CD1c-positive myeloid dendritic cell (primary cell): Measurements from ENCODE around the gene BAG1.

ENCODE experiments used
- DNase-seq: peaks from one replicate; pipeline ENCODE4 v3.0.0-alpha.2; 2016; ENCODE audit errors: extremely low spot score

BAG1 gene

GRCh38 chr9:33242609-33243134 lies 21.8 kb downstream of the BAG1 start:
- DNase-seq, result no peak

DNA sequence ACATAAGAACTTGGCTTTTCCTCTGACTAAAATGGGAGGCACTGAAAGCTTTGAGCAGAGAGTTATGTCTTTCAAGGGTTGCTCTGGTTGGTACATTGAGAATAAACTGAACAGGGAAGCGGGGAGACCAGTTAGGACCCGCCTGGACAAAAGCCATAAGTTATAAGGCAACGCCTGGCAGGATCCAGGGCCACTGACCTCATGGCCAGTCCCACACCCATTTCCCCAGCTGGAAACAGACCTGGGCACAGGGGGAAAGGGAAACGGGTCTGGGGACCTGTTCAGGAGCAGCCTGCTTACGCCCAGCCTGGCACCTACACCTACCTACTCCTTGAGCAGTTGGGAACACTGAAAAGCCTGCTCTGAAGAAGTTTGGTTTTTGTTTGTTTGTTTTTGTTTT lies 23.2 kb downstream of the BAG1 start:
- no peak for DNase-seq

- DNase-seq, result no peak
These were observed 24.6 kb downstream of the BAG1 start, which contains the start of gene SPINK4 for GRCh38 chr9:33239921-33240320. TSS of gene SPINK4 (plus strand) at chr9:33240167. CDS start at chr9:33240209, 42 bp downstream.

DNA sequence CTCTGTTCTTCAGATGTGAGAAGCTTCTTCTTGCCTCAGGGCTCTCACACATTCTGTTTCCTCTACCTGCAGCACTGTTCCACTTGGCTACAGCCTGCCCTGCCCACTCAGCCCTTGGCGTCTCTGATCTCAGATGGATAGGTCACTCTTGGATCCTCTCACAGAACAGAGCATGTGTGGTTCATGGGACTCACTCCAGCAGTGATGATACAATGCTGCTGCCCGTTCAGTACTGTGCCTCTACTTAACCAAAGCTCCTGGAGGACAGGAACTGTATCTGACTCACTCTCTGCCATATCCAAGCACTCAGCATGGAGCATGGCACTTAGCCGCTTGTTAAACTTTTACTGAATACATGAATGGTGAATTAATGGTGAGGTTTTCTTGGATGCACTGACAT lies 27.9 kb downstream of the BAG1 start:
- DNase-seq, result no peak

DNA sequence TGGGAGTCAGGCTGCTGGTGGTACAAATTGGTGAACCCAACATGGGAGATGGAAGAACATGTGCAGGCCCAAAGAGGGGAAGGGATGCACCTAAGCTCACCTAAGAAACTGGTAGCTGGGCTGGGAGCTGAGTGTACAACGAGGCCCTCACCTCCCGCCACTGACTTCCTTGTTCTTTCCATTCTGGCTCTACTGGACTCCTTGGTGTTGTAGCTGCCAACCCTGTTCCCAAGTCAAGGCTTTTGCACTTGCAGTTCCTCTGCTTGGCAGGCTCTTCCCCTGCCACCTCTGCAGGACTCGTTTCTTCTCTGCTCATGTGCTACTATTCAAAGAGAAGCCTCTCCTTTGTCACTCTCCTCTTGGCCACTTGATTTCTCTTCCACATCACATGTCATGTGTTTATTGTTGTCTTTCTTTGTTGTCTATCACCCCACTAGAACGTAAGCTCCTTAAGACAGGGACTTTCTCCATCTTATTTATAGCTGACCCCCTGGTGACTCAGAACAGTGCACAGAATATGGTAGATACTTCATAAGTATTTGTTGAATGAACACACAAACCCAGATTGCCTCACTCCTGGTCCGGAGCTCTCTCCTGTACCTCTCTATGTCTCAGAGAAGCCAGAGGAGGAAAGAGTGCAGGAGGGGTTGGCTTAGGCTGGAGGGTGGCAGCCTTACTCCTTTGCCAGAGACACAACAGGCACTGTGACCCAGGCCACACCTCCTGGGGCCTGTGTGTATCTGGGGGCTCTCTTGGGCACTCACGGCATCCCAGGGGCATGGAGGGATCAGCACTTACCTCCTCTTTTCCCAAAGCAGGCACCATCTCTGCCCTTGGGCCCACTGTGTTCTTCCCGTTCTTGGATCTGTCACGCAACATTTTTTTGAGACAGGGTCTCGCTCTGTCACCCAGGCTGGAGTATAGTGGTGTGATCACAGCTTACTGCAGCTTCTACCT lies 29.7 kb downstream of the BAG1 start:
- DNase-seq, result no peak

GRCh38 chr9:33233626-33234342 lies 30.7 kb downstream of the BAG1 start:
- DNase-seq, result no peak

DNA sequence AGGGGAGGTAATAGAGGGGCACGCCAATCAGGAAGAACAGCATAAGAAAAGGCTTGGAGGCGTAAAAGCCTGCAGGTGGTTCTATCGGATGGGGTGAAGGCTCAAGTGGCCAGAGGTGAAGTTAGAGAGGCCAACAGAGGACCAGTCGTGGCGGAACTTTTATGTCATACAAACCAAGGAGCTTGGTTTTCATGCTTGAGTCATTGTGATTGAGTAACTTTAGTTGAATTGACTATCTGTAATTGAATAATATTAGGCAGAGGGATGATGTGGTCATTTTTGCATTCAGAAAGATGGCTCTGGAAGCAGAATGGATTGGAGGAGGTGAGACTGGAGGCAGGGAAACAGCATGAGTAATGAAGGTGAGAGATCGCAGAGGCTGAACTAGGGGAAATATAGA lies 31.7 kb downstream of the BAG1 start:
- no peak for DNase-seq

DNA sequence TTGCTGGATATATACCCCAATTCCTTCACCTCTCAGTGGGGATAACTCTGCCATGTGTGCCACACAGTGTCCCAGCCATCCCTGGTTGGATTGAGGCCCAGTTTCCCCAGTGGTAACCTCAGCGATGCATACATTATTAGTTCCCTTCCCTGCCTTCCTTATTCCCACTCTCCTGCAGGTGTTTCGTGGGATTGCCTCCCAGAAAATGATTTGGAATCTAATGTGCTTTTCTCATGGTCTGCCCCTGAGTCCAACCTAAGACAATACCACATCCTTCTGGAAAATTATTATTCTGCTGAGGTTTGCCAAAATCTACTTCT lies 32.9 kb downstream of the BAG1 start:
- no peak for DNase-seq

DNA sequence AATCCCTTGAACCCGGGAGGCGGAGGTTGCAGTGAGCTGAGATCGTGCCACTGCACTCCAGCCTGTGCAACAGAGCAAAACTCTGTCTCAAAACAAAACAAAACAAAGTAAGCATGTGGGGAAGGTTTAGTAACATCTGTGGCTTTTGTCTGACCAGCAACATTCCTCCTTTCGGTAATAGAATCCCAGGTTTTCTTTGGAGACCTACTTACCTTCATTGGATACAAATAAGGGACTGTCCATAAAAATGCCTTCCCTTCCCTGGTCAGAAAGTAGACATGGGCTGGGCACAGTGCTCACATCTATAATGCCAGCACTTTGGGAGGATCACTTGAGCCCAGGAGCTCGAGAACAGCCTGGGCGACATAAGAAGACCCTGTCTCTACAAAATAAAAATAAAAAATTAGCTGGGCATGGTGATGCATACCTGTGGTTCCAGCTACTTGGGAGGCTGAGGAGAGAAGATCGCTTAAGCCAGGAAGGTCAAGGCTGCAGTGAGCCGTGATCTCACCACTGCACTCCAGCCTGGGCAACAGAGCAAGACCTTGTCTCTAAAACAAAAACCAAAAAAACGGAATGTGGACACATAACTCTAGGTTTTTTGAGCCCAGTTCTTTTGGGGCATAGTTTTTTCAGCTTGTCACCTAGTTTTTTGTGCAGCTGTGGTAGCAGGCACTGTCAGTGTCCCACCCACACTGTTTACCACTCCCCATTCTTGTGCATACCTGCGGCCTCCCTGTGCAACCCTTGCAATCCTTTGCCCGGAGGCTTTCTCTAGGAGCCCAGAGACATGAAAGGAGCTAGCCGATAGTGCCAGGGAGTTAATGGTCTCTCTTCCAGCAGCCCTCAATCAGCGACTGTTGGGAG lies 33.5 kb downstream of the BAG1 start:
- DNase-seq, result no peak

- no peak for DNase-seq
These were observed 35.0 kb downstream of the BAG1 start for GRCh38 chr9:33229359-33230114.

GRCh38 chr9:33228606-33229005 lies 35.9 kb downstream of the BAG1 start:
- no peak for DNase-seq

DNA sequence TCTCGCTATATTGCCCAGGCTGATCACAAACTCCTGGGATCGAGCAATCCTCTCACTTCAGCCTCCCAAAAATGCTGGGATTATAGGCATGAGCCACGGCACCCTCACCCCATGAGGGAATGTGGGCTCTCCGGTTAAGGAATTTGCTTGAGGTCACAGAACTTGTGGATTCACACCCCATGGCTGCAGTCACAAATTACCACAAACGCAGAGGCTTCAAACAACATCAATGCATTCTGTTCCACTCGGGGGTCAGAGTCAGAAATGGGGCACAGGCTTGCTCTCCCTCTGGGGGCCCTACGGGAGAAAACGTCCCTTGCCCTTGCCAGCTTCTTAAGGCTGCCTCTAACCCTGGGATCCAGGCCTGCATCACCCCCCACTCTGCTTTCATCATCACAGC lies 36.8 kb downstream of the BAG1 start:
- DNase-seq, result no peak

DNA sequence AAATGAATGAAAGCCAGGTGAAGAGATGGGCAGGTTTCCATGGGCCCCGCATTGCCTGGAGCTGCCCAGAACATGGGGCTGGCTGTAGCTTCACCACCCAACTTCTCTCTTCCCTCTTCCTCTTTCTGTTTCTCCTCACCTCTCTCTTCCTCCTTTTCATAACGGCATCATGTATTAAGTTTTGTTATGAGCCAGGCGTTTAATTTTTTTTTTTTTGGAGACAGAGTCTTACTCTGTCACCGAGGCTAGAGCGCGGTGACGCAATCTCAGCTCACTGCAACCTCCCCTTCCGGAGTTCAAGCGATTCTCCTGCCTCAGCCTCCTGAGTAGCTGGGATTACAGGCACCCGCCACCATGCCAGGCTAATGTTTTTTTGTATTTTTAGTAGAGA lies 37.5 kb downstream of the BAG1 start:
- peak; percentile 89 for DNase-seq

- peak; percentile 84 for DNase-seq
These were observed 39.0 kb downstream of the BAG1 start for GRCh38 chr9:33225319-33226147.

GRCh38 chr9:33223696-33224095 lies 40.8 kb downstream of the BAG1 start:
- DNase-seq, result no peak

- DNase-seq, result no peak
These were observed 42.5 kb downstream of the BAG1 start for GRCh38 chr9:33222031-33222430.

DNA sequence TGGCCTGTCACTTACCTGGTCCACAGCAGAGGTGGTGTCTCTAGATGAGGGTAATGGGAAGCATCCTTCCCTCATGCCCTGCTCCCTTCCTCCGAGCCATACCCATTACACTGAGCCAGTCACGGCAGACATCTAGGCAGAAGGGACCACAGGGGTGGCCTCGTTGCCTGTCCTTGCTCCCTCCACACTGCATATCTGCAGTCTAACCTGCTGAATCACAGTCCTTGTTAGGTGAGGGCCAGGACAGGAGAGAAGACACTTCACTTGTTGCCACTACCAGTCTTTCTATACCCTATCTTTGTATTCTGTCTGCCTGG lies 43.0 kb downstream of the BAG1 start:
- DNase-seq, result no peak

GRCh38 chr9:33220681-33221567 lies 43.6 kb downstream of the BAG1 start:
- DNase-seq, result peak; percentile 33

DNA sequence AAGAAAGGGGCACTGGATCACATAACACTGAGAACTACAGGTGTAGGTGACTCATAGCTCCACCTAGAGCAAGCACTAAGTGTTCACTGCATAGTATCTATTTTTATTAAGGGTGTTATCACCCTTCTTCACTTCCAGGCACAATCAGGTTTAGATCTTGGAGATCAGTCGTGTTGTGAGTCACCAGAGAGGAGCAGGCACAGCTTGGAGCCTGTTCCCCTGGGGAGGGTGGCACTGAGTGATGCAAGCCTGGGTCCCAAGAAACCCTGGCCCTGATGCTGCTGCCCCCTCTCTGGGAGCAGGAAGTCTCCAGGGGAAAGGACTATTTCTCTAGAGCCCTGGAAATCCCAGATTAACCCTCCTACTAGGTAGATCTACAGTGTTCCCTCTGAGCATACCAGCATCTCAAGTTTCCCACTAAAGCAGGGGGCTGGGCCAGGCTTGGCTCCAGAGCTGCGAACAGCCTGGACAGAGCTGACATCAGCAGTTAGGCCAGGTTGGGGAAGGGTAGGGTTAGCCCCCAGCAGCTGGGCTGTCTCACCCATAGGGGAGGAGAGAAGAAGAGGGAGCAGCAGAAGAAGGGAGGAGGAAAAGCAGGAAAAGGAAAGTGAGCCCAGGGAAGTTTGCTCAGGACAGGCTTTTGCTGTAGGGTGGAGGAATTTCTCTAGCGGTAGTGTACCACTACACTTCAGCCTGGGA lies 52.7 kb downstream of the BAG1 start:
- DNase-seq, result no peak
